Hypothalamus (tissue), 51 donors: ENCODE data around the gene NKX2-2.

Source experiments
- DNase-seq, 51 donors: peaks; one replicate each; lab custom pipeline; 2025; lab: John Stamatoyannopoulos, UW

Gene NKX2-2

DNA sequence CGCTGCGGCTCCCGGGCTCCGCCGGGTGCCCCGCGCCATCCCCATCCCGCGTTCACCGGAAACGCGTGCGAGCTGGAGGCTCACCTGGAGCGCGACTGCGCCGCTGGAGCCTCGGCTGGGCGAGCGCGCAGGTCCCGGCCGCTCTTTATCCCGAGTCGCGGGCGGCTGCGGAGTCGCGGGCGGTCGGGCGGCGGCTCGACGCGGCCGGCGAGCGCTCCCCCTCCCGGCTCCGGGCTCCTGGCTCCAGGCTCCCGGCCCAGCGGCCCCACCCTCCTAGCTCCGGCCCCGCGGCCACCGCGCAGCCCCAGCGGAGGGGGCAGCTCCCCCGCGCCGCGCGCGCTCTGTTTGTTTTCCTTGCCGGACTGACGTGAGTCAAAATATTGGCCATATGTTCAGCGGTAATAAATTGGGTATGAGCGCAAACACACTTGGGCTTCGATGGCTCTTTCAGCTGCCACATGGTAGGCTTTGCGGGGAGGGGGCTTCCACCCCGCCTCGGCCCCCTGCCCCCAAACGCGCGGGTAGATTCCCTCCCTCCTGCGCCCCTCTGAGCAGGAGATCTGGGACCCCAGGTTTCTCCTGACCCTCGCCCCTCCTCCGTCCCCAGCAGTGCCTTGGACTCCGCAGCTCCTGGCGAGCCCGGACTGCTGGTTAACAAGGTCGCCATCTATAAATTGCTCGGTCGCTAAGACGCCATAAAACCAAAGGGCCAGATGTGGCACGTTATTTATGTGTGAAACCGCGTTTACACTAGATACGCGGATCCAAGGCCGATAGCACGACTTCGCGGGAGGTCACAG, 8.8 kb upstream of the NKX2-2 start:
- DNase-seq: peak in 31 of 51 donors; percentile 14 to 78 (median 56)

DNA sequence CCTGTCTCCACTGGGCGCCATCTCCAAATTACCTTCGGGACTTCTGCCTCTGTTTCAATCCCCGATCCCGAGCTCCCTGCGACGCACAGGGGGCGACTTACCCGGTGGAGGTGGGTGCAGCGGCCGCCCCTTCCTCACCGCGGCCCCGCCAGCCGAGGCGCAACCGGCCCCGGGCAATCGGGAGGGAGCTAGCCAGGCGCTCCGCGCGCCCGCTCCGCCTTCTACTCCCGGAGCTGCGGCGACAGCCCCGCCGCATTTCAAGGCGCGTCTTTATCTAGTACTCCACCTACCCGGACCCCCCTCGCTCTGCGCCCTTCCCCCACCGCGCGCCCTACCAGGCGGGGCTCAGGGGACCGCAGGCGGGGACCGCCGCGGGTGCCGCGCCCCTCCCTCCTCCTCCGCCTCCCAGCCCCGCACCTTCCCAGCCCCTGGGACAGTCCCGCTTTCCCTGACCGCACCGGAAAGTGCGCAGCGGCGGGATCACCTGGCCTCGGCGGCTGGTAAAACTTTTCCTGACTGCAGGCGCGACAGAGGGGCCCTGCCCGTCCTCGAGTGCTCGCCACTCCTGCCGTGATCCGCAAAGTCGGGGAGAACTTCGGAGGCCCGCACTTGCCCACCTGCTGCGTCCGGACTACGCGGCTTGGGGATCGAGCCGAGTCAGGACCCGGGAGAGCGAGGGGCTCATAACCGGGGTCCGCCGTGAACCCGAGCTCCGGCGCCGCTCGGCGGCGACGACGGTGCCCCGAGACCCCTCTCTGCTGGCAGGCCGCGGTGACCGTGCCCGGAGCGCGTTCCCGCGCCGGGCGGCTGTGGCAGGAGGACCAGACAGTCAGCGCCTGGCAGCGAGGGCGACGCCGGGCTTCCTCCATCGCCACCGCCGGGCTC, 8.0 kb upstream of the NKX2-2 start:
- peak in 6 of 51 donors; percentile 26 to 52 (median 43) for DNase-seq

DNA sequence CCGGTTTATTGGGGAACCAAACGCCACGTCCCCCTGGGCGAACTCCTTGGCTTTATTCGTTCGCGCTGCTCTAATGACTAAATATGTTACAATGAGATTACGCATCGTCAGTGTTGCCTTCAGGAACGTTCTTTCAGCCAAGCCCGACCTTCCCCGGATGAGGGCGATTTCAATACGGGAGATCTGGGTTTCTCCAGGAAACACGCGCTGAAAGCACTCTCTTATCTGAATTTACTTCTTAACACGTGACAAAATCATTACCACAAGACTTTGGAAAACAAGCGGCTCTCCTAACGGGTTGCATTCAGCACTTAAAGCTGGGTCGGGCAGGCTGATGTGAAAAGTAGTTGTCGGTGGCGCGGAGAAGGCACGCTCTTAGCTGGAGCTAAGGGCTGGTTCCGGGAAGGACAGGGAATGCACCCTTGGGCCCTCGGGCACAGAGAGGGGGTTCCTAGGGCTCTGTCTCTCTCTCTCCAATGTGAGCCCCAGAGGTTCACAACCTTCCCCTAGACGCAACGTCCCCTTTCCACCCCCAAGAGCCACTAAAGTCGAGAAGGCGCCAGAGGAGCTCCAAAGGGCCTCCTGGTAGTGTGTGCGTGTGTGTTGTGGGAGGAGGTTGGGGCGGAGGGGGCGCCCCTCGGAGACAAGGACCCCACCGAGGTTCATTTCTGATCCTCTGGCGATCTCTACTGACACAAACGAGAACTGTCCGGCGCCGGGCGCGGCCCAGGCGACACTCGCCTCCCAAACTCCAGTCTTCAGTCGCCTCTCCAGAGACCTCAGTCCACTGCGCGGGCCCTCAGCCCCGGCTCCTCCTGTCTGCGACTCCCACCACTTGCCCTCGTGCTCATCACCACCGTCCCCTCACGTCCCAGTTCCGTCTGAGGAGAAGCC, 7.1 kb upstream of the NKX2-2 start:
- DNase-seq: peak in 33 of 51 donors; percentile 27 to 75 (median 57)

DNA sequence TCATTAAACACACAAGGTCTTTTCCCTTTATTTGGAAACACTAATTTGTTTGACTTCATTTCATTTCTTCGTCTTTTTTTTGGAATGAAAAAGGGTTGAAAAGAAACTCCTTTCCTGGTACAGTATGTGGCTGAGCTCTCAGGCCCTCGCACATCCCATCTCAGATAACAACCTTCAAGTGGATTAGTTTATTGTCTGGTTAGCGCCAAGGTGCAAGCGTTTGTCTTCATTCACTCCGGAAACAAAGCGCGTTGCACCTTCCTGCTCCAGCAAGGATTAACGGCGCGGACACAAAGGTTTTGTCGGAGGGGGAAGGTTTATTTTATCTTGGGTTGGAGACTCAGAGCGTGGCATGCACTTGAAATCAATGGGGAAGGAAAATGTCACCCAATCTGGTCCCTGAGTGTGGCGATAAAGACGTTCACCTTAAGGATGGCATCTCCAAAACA, 5.3 kb upstream of the NKX2-2 start:
- DNase-seq: no peak

DNA sequence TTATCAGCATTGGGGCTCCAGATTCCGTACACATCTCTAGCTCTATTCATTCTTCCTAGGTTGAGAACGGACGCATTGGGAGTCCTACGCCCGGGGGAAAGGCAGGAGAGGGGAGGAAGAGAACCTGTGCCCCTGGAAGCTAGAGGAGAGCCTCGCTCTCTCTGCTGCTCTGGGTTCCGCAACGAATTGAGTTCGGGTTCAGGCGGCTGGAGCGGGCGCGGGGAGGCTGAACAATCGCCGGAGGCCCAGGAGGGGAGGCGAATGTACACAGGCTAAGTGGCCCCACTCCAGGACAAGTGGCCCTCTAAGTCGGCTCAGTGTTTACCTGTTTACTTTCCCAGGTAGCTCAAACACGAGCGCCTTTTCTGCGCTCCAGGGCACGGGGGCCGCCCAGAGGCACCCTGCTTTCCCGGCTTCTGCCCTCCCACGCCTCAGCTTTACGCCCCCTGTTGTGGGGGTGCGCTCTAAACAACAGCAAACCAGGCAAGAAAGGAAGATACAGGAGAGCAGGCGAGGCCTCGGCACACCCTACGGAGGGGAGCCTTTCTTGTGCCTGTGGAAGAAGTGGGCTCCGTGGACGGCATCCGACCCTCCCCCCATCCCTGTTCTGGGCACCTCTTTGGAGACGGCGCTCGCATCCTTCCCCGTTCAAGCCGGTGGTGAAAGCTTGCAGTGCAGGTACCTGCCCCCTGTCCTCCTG, 4.6 kb upstream of the NKX2-2 start:
- no peak for DNase-seq

DNA sequence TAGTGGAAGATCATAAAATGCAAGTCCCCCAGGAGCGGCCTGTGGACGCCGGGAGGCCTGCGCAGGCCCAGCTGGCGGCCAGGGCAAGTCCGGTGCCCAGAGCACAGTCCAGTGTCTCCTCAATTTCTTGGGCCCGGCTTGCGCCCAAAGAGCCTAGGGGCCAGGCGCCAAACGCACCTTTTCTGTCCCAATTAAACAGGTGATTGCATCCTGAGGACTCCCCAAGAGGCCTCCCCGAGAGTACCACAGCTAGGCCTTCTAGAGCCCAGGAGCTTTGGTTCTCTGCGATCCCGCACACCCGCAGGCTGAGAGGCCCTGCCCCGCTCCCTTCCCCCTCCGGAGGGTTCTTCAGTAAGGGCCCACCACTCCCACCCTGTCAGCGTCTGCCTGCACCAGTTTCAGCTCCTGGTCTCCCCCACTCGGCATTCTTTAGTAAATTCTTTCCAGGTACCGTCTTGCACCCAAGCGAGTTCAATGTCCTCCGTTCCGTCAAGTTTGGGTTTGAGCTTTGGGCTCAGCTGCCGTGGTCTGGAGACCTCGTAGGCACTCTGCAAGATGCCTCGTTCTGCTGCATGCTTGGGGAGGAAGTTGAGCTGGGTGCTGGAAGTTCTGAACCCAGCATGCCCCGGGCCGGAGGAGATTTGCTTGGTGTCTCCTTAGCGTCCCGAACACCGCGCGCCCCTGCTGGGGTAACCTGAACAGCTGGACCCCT, 3.9 kb upstream of the NKX2-2 start:
- DNase-seq: peak in 1 of 51 donors; percentile 4

DNA sequence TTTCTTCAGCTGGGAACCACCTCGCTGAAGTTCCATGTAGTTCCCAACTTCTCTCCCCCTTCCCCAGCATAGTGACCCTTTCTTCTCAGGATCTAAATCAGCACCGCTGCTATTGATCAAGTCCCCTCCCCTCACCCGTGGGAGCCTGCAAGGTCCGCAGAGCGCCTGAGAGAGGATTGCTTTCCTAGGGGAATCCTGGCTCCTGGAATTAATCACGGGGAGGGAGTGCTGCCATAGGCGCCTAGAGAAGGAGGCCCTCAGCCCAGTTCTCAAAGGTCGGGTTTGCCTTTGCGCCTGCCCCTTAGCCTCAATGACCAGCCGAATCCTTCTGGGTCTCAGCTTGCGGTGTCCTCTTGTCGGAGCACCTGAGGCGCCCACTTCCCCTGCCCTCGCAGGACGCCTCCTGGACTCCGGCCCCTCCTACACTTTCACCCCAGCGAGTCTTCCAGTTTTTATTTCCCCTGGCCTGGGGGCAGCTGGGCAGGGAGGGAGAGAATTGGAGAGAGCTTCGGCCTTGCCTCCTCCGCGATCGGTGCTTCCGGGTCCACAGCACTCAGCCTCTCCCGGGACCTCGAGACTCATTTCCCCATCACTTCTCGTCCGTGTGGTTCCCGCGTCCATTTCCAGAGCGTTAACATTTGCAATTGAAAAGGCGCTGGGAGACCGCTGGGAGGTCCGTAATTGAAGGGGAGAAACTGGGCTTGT, 3.1 kb upstream of the NKX2-2 start:
- peak in 1 of 51 donors; percentile 41 for DNase-seq

DNA sequence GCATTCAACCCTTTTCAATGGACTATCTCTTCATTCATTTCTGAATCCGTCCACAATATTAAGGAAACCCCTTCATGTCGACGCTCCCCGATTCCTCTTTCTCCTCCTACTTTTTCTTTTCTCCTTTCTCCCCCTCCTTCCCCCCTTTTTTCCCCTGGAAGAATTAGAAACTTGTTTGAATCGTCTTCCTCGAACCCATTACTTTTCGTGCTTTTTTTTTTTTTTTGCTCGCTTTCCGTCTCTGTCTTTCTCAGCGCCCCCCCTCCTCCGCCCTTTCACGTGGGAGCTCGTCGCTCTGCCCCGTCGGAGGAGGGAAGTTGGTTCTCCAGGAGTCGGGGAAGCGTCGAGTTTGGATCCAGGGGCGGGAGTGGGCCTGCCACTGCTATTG, 2.3 kb upstream of the NKX2-2 start:
- no peak for DNase-seq

DNA sequence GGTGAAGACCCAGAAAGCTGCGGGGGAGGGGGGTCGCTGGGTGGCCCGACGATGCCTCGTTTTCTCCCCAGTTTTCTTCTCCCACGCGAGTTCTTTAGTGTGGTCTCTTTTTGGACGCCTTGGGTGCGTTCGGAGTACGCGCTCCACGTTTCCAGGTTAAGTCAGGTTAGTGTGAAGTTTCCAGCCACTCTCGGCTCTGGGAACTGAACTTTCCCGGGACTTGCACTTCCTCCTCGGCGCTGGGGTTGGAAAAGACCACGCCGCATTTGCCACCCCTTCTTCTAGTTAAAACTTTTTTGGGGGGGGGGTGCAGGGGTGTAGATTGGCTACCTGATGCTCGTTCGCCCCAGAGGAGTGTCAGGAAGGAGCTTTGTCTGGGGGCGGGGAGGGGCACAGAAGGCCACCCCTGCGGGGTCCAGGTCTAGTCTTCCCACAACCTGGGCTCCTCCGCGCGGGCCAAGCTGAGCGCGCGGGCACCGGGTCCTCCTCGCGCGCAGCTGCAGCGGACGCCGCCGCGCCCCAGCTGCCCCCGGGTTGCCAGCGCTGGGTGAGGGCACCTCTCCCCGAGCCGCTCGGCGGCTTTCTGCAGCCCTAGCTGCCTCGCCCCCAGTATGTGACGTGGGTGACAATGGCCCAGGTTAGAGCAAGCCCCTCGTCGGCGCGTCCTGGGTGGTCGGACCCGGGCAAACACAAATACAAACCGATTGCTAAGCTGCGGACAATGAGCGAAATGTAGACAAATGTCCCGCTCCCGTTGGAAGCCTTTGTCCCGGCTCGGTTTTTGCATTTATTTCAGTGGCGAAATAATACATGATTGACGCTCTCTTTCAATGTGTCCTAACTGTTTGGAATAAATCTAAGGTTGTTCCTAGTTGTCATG, 1.7 kb upstream of the NKX2-2 start:
- DNase-seq: peak in 23 of 51 donors; percentile 21 to 73 (median 46)

DNA sequence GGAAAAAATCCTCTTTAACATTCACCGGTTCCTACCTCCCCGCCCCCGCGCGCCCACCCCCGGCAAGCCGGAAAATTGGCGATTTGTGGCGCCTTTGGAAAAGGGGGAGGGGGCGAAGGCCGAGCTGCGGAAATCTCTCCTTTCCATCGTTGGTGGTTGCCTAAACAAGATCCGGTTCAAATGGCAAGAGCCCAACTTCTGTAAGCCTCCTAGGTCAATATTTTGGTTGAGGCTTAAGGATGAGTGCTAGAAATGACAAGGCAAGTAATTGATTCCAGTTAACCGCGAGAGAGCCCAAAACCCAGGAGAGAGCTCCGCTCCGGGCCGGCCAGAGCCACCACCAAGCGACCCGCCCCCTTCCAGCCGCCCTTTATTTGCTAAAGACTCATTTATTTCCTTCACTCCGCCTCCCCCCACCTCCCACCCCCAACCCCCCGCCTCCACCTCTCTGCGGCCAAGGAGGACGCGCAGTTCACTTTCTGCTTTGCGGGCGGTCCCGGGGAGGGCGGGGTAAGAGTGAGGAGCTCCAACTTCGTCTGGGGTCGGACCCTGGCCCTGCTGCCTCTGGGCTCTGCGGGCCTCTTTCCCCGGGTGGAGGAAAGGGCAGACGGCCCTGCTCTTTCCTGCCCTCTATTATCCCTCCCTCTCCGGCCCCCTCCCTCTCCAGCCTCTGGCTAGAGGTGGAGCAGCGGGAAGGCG, 838 bp upstream of the NKX2-2 start:
- peak in 30 of 51 donors; percentile 23 to 78 (median 56) for DNase-seq

DNA sequence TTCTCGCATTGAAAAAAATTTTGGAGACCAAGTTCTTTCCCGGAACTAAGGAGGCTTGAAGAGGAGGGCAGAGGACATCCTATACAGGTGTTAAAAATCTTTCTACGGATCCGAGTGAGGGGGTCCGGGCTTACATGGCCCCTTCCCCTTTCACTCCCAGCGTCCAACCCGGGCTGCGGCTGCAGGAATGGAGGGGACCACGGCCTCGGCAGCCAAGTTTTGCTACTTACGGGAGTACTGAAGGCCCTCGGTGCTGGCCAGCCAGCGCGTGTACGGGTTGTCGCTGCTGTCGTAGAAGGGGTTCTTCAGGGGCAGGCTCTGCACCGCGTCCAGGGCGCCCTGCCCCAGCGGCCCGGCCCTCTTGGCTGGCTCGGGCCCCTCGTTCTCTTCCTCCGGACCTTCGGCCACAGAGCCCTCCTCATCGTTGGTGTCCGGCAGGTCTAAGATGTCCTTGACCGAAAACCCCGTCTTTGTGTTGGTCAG, 642 bp downstream of the NKX2-2 start:
- peak in 6 of 51 donors; percentile 33 to 74 (median 50) for DNase-seq

DNA sequence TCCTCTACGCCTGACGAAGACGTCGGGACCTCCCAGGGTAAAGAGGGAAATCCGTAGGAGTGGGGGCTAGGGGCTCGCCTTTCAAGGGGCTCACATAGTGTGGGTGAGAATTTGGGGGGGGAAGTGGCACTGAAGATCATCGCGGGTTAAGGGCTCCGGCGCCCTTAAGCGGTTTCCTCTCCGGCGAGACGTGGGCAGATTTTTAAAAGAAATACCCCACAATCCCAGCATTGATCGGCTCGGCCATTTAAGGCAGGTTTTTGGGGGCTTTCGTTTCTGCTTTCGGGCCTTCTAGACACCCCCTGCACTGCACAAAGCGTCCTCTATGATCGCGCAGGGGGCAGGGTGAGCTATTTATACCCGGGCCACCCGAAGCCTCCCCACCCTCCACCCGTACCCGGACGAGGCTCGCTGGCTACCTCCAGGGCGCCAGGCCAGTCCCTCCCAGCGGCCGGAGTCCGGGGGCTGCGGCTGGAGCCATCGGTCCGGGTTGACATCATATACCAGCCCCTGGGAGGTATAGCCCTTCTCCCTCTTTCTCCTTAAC, 1.2 kb downstream of the NKX2-2 start:
- DNase-seq: peak in 27 of 51 donors; percentile 23 to 74 (median 47)

DNA sequence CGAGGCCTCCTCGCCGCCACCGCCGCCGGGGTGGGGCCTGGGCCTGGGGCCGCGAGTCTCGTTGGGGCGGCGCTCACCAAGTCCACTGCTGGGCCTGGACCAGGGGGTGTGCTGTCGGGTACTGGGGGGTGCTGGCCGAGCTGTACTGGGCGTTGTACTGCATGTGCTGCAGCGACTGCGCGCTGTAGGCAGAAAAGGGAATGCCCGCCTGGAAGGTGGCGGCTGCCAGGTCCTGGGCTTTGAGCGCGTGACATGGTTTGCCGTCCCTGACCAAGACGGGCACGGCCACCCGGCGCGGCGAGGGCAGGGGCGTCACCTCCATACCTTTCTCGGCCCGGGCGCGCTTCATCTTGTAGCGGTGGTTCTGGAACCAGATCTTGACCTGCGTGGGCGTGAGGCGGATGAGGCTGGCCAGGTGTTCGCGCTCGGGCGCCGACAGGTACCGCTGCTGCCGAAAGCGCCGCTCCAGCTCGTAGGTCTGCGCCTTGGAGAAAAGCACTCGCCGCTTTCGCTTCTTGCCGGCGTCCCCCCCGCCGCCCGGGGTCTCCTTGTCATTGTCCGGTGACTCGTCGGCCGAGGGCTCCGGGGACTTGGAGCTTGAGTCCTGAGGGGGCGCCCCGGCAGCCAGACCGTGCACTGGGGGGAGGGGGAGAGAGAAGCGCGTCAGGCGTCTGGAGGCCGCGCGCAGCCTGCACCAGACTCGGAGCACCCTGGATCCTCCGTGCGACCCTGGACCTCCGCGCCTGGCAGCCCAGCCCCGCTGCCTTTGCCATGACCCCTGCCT, 1.8 kb downstream of the NKX2-2 start:
- peak in 17 of 51 donors; percentile 10 to 69 (median 37) for DNase-seq

DNA sequence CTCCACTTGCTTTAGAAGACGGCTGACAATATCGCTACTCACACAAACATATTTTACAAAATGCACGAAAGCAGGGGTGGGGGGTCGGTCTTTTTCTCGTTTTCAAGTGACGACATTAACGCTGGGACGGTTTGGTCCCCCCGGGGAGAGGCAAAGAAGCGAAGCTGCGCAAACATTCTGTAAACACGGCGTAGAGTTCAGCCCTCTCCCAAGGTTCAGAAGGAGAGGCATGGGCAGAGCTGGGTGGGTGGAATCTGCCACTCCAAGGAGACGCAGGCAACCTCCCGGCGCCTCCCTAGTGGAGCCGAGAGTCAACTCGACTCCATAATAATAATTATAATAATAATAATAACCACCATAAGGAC, 2.4 kb downstream of the NKX2-2 start:
- peak in 3 of 51 donors; percentile 34 to 55 (median 51) for DNase-seq
